Measurements from ENCODE around the gene TMEM132A. TPM values are rescaled to one million over a fixed set of nuclear protein-coding genes. Genes with fewer than 3 reads are reported as not detected.
A peak's percentile ranks its signal among the peaks of the same experiment; 100 is the strongest.

Gene TMEM132A
- total and polyA plus RNA-seq, 9 of the 15 experiments (the other 6 are each of a cell fraction or from before 2014, with no cell fraction given) = 0.04 to 1.1 (median 0.18) TPM; not detected in 4

DNA sequence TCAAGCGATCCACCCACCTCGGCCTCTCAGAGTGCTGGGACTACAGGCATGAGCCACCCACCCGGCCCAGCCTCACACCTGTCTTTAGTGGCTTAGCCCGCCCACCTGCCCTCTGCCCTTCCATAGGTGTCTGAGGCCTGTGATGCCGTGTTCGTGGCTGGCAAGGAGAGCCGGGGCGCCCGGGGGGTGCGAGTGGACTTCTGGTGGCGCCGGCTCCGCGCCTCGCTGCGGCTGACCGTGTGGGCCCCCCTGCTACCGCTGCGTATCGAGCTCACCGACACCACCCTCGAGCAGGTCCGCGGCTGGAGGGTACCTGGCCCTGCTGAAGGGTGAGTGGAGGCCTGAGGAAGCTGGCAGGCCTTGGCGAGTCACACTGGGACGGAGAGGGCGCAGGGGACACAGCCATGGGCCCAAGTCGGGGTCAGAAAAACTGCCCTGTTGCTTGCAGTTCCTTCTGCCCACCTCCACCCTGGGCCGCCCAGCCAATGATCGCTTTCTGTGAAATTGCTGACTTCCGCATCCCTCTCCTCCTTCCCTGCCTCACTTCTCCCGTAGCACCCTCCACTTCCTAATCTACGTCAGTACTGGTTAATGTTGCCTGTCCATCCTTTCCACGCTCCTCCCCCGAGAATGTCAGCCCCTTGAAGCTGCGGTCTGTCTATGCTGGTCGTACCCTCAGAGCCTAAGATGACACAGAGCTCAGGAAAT is 9.3 kb downstream of the TMEM132A start:
- BruUV-seq (replicated peaks) = no TSS peak
- POLR2A ChIA-PET = interaction anchor here (0.7 kb wide), 1 partner anchor 9 kb away, joined by 3 read pairs; no protein-coding TSS in a partner anchor
- no peak overlapping the region; a peak in 1 of 4 replicates for H3K9ac ChIP-seq (ENCODE audit: insufficient read depth in 1 of 2, low read depth in 2 of 2, low read length in 2 of 2)
- H3K9me3 ChIP-seq (replicated peaks; ENCODE audit: control insufficient read depth, insufficient read depth, low read depth, low read length) = no peaks in the 10 kb centered on the region
- no peak for ATAC-seq
- no peaks in the 10 kb centered on the region for H3K36me3 ChIP-seq (ENCODE audit: control insufficient read depth, insufficient read depth, low read length)
- H3K4me1 ChIP-seq (replicated peaks in 1 of 2; ENCODE audit: control insufficient read depth in 2 of 2, insufficient read depth in 2 of 2, low read length in 2 of 2) = peaks cover 0 to 26% of the 10 kb centered on the region in 2 experiments; a peak in 1 of 5 replicates
- WGBS (ENCODE audit: insufficient coverage, low coverage, missing lambda C conversion rate) = 15% methylated on average over 36 of the region's 37 CpGs
- intact Hi-C loops (cut with micrococcal nuclease) (no loop called here), in situ Hi-C loops (cut with MboI) (no loop called here)
- FAIRE-seq = no peak
- DNase-seq (ENCODE audit: extremely low read depth in 1 of 4, low spot score in 3 of 4) = no peak
- H4K20me1 ChIP-seq (replicated peaks; ENCODE audit: control insufficient read depth, insufficient read depth, low read length) = peaks cover 19% of the 10 kb centered on the region; the same call in 1 of the 2 replicates
- no peak overlapping the region for H3K4me2 ChIP-seq (ENCODE audit: insufficient read depth, low read length)
- no peak overlapping the region for H3K4me3 ChIP-seq
- no peak overlapping the region for H2AFZ ChIP-seq (ENCODE audit: low read depth, low read length)
- peaks cover 76 to 94% of the 10 kb centered on the region in 2 experiments for H3K27me3 ChIP-seq (ENCODE audit: control insufficient read depth in 2 of 2, insufficient read depth in 2 of 2, low read length in 2 of 2)
- no peaks in the 10 kb centered on the region for H3K9me1 ChIP-seq (ENCODE audit: control insufficient read depth, insufficient read depth, low read length)
- no peaks in the 10 kb centered on the region for H3K79me2 ChIP-seq (ENCODE audit: control insufficient read depth, insufficient read depth, low read length)
- CTCF ChIA-PET (ENCODE audit: low intra/inter-chr PET ratio) = interaction anchor here (0.6 kb wide), 1 partner anchor 20 kb away, joined by 4 read pairs; no protein-coding TSS in a partner anchor
- TF ChIP-seq RBM14 (IDR thresholded peaks at IDR 0.05; ENCODE audit: borderline replicate concordance, insufficient read depth, low read depth, low read length) = no peak
- TF ChIP-seq NFE2 (IDR thresholded peaks at IDR 0.05; ENCODE audit: low read depth) = no peak
- no peak overlapping the region for H3K27ac ChIP-seq (ENCODE audit: extremely low read depth, low read depth, low read length)

DNA sequence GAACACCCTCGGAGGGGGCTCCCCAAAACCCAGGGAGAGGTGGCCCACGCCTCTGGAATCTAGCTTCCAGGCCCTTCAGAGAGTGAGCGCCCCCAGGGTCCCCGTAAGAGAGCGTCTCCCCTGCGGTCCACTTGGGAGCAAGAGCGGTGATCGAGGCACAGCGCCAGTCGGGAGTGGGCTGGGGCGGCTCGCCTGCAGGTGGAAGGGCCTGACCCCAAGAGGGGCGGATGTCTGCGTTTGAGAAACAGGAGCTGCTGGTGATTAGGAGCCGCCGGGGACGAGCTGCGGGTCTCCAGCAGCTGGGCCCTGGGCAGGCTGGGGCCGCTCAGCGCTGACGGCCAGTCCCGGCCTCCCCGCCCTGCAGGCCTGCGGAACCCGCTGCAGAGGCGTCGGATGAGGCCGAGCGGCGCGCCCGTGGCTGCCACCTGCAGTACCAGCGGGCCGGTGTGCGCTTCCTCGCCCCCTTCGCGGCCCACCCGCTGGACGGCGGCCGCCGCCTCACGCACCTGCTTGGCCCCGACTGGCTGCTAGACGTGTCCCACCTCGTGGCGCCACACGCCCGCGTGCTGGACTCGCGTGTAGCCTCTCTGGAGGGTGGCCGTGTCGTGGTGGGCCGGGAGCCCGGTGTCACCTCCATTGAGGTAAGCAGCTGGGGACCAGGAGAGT is 10.0 kb downstream of the TMEM132A start:
- ChIA-PET CTCF (ENCODE audit: low intra/inter-chr PET ratio) (no interaction called here), POLR2A (no interaction called here)
- 10% methylated on average over 39 of the region's 57 CpGs for WGBS (ENCODE audit: insufficient coverage, low coverage, missing lambda C conversion rate)
- H3K4me1 ChIP-seq (replicated peaks in 1 of 2; ENCODE audit: control insufficient read depth in 2 of 2, insufficient read depth in 2 of 2, low read length in 2 of 2) = peaks cover 0 to 24% of the 10 kb centered on the region in 2 experiments; a peak in 1 of 5 replicates
- no peak overlapping the region for H2AFZ ChIP-seq (ENCODE audit: low read depth, low read length)
- FAIRE-seq = no peak
- in situ Hi-C loops (cut with MboI) (no loop called here), intact Hi-C loops (cut with micrococcal nuclease) (no loop called here)
- H3K9me1 ChIP-seq (ENCODE audit: control insufficient read depth, insufficient read depth, low read length) = no peaks in the 10 kb centered on the region
- no peak overlapping the region for H3K4me2 ChIP-seq (ENCODE audit: insufficient read depth, low read length)
- no peak overlapping the region for H3K4me3 ChIP-seq
- no peaks in the 10 kb centered on the region for H3K9me3 ChIP-seq (replicated peaks; ENCODE audit: control insufficient read depth, insufficient read depth, low read depth, low read length)
- H3K9ac ChIP-seq (ENCODE audit: insufficient read depth in 1 of 2, low read depth in 2 of 2, low read length in 2 of 2) = no peak overlapping the region
- peaks cover 72 to 93% of the 10 kb centered on the region in 2 experiments for H3K27me3 ChIP-seq (ENCODE audit: control insufficient read depth in 2 of 2, insufficient read depth in 2 of 2, low read length in 2 of 2)
- peaks cover 22% of the 10 kb centered on the region; the same call in 1 of the 2 replicates for H4K20me1 ChIP-seq (replicated peaks; ENCODE audit: control insufficient read depth, insufficient read depth, low read length)
- BruUV-seq (replicated peaks) = no TSS peak
- no peak for DNase-seq (ENCODE audit: extremely low read depth in 1 of 4, low spot score in 3 of 4)
- no peaks in the 10 kb centered on the region for H3K36me3 ChIP-seq (ENCODE audit: control insufficient read depth, insufficient read depth, low read length)
- H3K79me2 ChIP-seq (ENCODE audit: control insufficient read depth, insufficient read depth, low read length) = no peaks in the 10 kb centered on the region
- H3K27ac ChIP-seq (ENCODE audit: extremely low read depth, low read depth, low read length) = no peak overlapping the region
- ATAC-seq = peak; percentile 64
- TF ChIP-seq, protein P1, sequence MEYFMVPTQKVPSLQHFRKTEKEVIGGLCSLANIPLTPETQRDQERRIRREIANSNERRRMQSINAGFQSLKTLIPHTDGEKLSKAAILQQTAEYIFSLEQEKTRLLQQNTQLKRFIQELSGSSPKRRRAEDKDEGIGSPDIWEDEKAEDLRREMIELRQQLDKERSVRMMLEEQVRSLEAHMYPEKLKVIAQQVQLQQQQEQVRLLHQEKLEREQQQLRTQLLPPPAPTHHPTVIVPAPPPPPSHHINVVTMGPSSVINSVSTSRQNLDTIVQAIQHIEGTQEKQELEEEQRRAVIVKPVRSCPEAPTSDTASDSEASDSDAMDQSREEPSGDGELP (CRISPR knock-in tag; IDR thresholded peaks at IDR 0.05; ENCODE audit: borderline replicate concordance) = 0 out of 2 replicates have a peak, but pooled peaks have one; percentile 20
- TF ChIP-seq, protein P2, sequence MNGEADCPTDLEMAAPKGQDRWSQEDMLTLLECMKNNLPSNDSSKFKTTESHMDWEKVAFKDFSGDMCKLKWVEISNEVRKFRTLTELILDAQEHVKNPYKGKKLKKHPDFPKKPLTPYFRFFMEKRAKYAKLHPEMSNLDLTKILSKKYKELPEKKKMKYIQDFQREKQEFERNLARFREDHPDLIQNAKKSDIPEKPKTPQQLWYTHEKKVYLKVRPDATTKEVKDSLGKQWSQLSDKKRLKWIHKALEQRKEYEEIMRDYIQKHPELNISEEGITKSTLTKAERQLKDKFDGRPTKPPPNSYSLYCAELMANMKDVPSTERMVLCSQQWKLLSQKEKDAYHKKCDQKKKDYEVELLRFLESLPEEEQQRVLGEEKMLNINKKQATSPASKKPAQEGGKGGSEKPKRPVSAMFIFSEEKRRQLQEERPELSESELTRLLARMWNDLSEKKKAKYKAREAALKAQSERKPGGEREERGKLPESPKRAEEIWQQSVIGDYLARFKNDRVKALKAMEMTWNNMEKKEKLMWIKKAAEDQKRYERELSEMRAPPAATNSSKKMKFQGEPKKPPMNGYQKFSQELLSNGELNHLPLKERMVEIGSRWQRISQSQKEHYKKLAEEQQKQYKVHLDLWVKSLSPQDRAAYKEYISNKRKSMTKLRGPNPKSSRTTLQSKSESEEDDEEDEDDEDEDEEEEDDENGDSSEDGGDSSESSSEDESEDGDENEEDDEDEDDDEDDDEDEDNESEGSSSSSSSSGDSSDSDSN (IDR thresholded peaks at IDR 0.05; ENCODE audit: borderline replicate concordance in 1 of 2, low read depth in 2 of 2, low read length in 2 of 2) = 0 out of 4 replicates have a peak, but pooled peaks of 1 of the 2 experiments have one; percentile 44
- TF ChIP-seq, protein P3, sequence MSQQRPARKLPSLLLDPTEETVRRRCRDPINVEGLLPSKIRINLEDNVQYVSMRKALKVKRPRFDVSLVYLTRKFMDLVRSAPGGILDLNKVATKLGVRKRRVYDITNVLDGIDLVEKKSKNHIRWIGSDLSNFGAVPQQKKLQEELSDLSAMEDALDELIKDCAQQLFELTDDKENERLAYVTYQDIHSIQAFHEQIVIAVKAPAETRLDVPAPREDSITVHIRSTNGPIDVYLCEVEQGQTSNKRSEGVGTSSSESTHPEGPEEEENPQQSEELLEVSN (IDR thresholded peaks at IDR 0.05; ENCODE audit: borderline replicate concordance in 1 of 2, extremely low read depth in 1 of 2, insufficient read depth in 1 of 2, insufficient read length in 1 of 2, low read depth in 1 of 2, low read length in 1 of 2, poor library complexity in 1 of 2, severe bottlenecking in 1 of 2) = peak in 1 of 2 experiments; percentile 7
